MM.1S (cell line): ENCODE measurements around the gene PLEKHJ1.

Experiments used
- DNase-seq: peaks from one replicate; pipeline ENCODE4 v3.0.0-alpha.2; 2015
- H2AFZ ChIP-seq: fragments of 300-600 bp; sonication (generic); 2 replicates; pipeline ENCODE4 v1.6.0; 2016; ENCODE audit warnings: antibody characterized with exemption, low read length
- H3F3A ChIP-seq: fragments of 300-600 bp; sonication (generic); 2 replicates; pipeline ENCODE4 v1.6.1; 2016; ENCODE audit warnings: mild to moderate bottlenecking, antibody characterized with exemption, low read length, moderate library complexity, mixed read lengths; ENCODE audit not compliant: insufficient read depth
- H3K27ac ChIP-seq: fragments of 300-600 bp; sonication (generic); 2 replicates; pipeline ENCODE4 v1.5.1; 2016; ENCODE audit warnings: mild to moderate bottlenecking, low read length
- H3K27me3 ChIP-seq: fragments of 300-600 bp; sonication (generic); replicated peaks from 2 replicates; pipeline ENCODE4 v1.6.0; 2016; ENCODE audit warnings: low read length; ENCODE audit not compliant: insufficient read depth
- H3K36me3 ChIP-seq: fragments of 300-600 bp; sonication (generic); replicated peaks from 2 replicates; pipeline ENCODE4 v1.6.1; 2016; ENCODE audit warnings: mild to moderate bottlenecking, low read length, mixed read lengths; ENCODE audit not compliant: insufficient read depth
- H3K4me1 ChIP-seq: fragments of 300-600 bp; sonication (generic); 2 replicates; pipeline ENCODE4 v1.6.1; 2016; ENCODE audit warnings: low read length, mixed read lengths
- H3K4me2 ChIP-seq: fragments of 300-600 bp; sonication (generic); 2 replicates; pipeline ENCODE4 v1.6.0; 2016; ENCODE audit warnings: low read depth, low read length
- H3K4me3 ChIP-seq: fragments of 300-600 bp; sonication (generic); 2 replicates; pipeline ENCODE4 v1.5.1; 2016; ENCODE audit warnings: low read length, mixed read lengths
- H3K79me2 ChIP-seq: fragments of 300-600 bp; sonication (generic); 2 replicates; pipeline ENCODE4 v1.6.1; 2016; ENCODE audit warnings: mixed run types, low read length, mixed read lengths
- H3K9ac ChIP-seq: fragments of 300-600 bp; sonication (generic); 2 replicates; pipeline ENCODE4 v1.6.1; 2016; ENCODE audit warnings: low read length, mixed read lengths
- H3K9me2 ChIP-seq: fragments of 300-600 bp; sonication (generic); replicated peaks from 2 replicates; pipeline ENCODE4 v1.6.1; 2016; ENCODE audit warnings: mild to moderate bottlenecking, low read length, mixed read lengths; ENCODE audit not compliant: insufficient read depth
- H3K9me3 ChIP-seq: fragments of 300-600 bp; sonication (generic); replicated peaks from 2 replicates; pipeline ENCODE4 v1.6.1; 2016; ENCODE audit warnings: mild to moderate bottlenecking, low read length, mixed read lengths; ENCODE audit not compliant: insufficient read depth
- H4K20me1 ChIP-seq: fragments of 300-600 bp; sonication (generic); 2 replicates; pipeline ENCODE4 v1.6.1; 2016; ENCODE audit warnings: mild to moderate bottlenecking, low read length, moderate library complexity, mixed read lengths; ENCODE audit not compliant: insufficient read depth
- CTCF ChIP-seq: fragments of 300-600 bp; sonication (generic); IDR thresholded peaks from 2 replicates; pipeline ENCODE4 v1.5.1; 2016; ENCODE audit warnings: antibody characterized with exemption, low read length, mixed read lengths
- EZH2 ChIP-seq: fragments of 300-600 bp; sonication (generic); optimal IDR thresholded peaks from 2 replicates; pipeline ENCODE3; 2017; ENCODE audit warnings: low read depth, mild to moderate bottlenecking, antibody characterized with exemption, low read length, mixed read lengths
- EZH2phosphoT487 ChIP-seq: fragments of 300-600 bp; sonication (generic); IDR thresholded peaks from 2 replicates; pipeline ENCODE4 v1.6.1; 2018; ENCODE audit warnings: antibody characterized with exemption, low read length

Gene PLEKHJ1

DNA sequence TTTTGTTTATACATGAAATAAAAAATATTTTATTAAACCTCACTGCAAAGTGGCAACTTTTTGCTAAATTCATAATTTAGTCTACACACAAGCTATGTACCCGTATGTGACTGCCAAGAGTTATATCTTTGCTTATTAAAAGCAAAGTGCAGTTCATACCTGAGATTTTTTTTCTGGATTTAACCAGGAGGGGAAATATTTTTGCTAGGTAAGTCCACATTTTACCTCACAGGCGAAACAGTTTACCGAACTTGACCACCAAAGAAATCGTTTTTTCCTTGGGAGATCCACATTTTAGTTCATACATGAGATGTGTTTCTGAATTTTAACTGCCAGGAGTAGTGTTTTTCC lies 32.3 kb upstream of the PLEKHJ1 start:
- Histone ChIP-seq H3K4me2 (peak overlapping the region; percentile 90), H2AFZ (peak overlapping the region; percentile 68; the same call in 1 of the 2 replicates), H3K9me2 (no peaks in the 10 kb centered on the region), H3K4me3 (peak overlapping the region; percentile 85), H4K20me1 (peaks cover 36% of the 10 kb centered on the region), H3K27me3 (no peaks in the 10 kb centered on the region), H3K4me1 (peaks cover 33% of the 10 kb centered on the region), H3K36me3 (peaks cover 17% of the 10 kb centered on the region), H3K9ac (peak overlapping the region; percentile 61), H3K79me2 (peaks cover 54% of the 10 kb centered on the region), H3K27ac (no peak overlapping the region), H3F3A (peaks cover 44% of the 10 kb centered on the region), H3K9me3 (no peaks in the 10 kb centered on the region)
- DNase-seq, result peak; percentile 10
- TF ChIP-seq EZH2, result no peak
- TF ChIP-seq EZH2phosphoT487, result no peak
- no peak for TF ChIP-seq CTCF

DNA sequence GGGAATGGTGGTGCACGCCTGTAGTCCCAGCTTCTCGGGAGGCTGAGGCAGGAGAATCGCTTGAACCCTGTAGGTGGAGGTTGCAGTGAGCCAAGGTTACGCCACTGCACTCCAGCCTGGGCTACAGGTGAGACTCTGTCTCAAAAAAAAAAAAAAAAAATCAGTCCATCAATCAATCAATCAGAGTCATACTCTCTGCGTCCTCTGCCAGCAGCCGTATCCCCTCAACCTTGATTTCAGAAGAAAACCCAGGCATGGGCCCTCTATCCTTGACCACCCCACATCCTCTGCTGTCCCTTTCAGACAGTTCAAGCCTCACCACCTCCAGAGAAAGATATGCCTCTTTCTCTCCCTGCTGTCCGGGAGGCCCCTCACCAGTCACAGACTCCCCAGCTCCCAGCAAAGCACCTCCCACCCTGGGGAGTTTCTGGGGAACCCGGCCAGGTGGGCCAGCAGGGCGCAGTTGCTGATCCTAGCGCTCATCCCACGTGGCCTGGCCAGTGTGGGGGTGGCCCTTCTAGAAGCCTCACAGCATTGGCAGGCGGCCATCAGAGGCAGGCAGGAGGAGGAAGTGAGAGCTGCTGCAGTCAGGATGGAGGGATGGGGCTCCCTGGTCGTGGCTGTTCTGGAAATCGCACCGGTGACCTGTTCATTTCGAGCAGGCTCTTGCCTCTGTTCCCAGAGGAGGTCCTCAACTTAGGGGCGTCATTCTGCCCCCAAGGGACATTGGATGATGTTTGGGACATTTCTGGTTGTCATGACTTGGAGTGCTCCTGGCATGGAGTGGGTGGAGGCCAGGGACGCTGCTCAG lies 30.3 kb upstream of the PLEKHJ1 start:
- Histone ChIP-seq H3K9ac (peak overlapping the region; percentile 5; the same call in 1 of the 2 replicates), H3K27me3 (no peaks in the 10 kb centered on the region), H4K20me1 (peaks cover 18% of the 10 kb centered on the region), H3K27ac (peak overlapping the region; percentile 45), H3K4me2 (peak overlapping the region; percentile 64), H3F3A (peaks cover 26% of the 10 kb centered on the region), H3K9me2 (no peaks in the 10 kb centered on the region), H3K36me3 (0 out of 2 replicates have a peak, but pooled peaks cover 2% of the 10 kb centered on the region), H3K4me1 (peaks cover 21% of the 10 kb centered on the region), H3K79me2 (peaks cover 41% of the 10 kb centered on the region), H3K9me3 (no peaks in the 10 kb centered on the region), H2AFZ (peak overlapping the region; percentile 97), H3K4me3 (0 out of 2 replicates have a peak overlapping the region, but pooled peaks have one; percentile 13)
- peak; percentile 62 for DNase-seq
- TF ChIP-seq EZH2phosphoT487, result no peak
- no peak for TF ChIP-seq CTCF
- TF ChIP-seq EZH2, result no peak

- no peak overlapping the region for H2AFZ ChIP-seq
- H3F3A ChIP-seq, result peaks cover 26% of the 10 kb centered on the region
- no peak overlapping the region for H3K4me2 ChIP-seq
- no peaks in the 10 kb centered on the region for H3K9me3 ChIP-seq
- peak; percentile 49 for DNase-seq
- H3K9me2 ChIP-seq, result no peaks in the 10 kb centered on the region
- H3K27ac ChIP-seq, result peak overlapping the region; percentile 4; the same call in 1 of the 2 replicates
- TF ChIP-seq EZH2 (no peak), EZH2phosphoT487 (no peak), CTCF (peak; percentile 76)
- no peaks in the 10 kb centered on the region for H3K27me3 ChIP-seq
- peaks cover 35% of the 10 kb centered on the region for H3K79me2 ChIP-seq
- H4K20me1 ChIP-seq, result no peaks in the 10 kb centered on the region
- H3K4me1 ChIP-seq, result peaks cover 33% of the 10 kb centered on the region
- H3K9ac ChIP-seq, result no peak overlapping the region
- H3K4me3 ChIP-seq, result no peak overlapping the region
- no peaks in the 10 kb centered on the region for H3K36me3 ChIP-seq
Measured at GRCh38 chr19:2261438-2262172, 25.5 kb upstream of the PLEKHJ1 start.
